VCaP (cell line): ENCODE measurements around the gene APBA1.

Experiments
- H3K27ac ChIP-seq: fragments of 450-650 bp; 2 replicates; pipeline ENCODE4 v1.5.1; 2017
- CTCF ChIP-seq: fragments of 450-650 bp; conservative IDR thresholded peaks from 2 replicates; pipeline ENCODE4 v1.5.1; 2017; ENCODE audit warnings: mild to moderate bottlenecking, moderate library complexity

The APBA1 gene

DNA sequence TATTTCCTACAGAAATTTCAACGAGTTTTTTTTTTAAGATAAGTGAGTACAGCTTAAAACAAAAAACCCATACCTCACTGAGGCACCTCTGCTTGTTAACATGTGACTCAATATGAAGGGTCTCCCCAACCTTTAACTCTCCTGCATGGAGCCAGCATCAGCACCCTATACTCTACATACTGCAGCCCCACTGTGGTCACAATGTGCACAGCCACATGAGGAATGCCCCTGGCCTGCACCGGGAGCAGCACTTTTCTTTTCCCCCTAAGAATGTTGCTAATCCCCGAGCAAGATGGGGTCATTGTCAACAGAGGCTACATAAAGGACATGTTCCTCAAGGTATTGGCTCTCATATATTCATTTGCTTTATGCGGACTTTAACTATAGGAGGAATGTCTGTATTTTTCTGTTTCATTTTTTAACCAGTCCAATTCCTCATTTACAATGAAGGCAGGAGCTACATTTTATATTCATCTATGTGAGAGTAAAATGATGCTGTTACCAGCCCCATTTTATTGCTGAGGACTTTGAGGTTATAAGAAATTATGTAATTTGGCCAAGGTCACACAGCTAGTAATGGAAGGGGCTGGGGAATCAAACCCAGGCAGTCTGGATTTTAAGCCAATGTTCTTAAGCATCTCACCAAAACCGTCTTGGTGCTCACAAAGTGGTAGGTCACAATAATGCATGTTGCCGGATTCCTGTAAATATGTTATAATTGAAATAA, 93.0 kb downstream of the APBA1 start:
- no peak for TF ChIP-seq CTCF

GRCh38 chr9:69578026-69578425, 94.1 kb downstream of the APBA1 start:
- no peak overlapping the region for H3K27ac ChIP-seq
- TF ChIP-seq CTCF, result no peak

More for the DNA sequence above, 93.0 kb downstream of the APBA1 start:
- no peak overlapping the region for H3K27ac ChIP-seq

DNA sequence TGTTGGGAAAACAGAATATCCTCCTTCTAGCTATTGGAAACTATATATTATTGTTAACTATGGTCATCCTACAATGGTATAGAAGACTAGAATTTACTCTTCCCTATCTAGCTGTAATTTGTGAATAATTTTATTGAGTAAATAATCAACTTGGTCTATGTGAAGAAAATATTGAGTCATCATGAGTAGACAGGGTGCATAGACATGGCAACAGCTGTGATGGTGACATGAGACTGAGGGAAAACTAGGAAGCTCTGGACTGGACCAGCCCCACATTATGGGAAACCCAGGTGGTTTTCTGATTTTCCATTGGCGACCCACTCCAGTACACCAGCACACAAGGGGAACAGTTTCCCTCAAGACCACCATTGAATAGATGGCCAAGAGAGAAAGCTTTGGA, 95.0 kb downstream of the APBA1 start:
- H3K27ac ChIP-seq, result no peak overlapping the region
- no peak for TF ChIP-seq CTCF

DNA sequence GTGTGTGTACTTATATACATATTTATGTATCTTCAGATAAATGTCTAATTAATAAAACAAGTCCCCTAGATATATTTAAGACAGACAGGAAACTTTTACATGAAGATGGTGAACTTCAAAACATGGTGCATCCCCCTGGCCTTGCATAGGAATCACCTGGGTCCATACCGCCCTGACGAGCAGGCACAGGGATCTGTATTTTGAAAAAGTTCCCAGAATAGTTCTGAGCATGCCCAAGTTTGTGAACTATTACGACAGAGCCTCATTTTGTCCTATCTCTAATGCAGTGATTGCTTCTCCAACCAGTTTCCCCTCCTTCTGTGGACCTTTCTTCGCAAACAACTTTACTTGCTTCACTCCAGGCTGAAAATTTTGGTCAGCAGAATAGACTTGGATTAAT, 98.1 kb downstream of the APBA1 start:
- no peak for TF ChIP-seq CTCF
- no peak overlapping the region for H3K27ac ChIP-seq

GRCh38 chr9:69573651-69574050, 98.5 kb downstream of the APBA1 start:
- H3K27ac ChIP-seq, result no peak overlapping the region
- TF ChIP-seq CTCF, result no peak

- no peak for TF ChIP-seq CTCF
- no peak overlapping the region for H3K27ac ChIP-seq
Observed at GRCh38 chr9:69572611-69573010, 99.6 kb downstream of the APBA1 start.

GRCh38 chr9:69571032-69571431, 101.1 kb downstream of the APBA1 start:
- H3K27ac ChIP-seq, result no peak overlapping the region
- TF ChIP-seq CTCF, result no peak
